PFSK-1 (cell line): ENCODE results near the gene TGIF2.

Experiments
- POLR2AphosphoS5 ChIP-seq: IDR thresholded peaks from 2 replicates; pipeline ENCODE4 v1.6.1; 2012; ENCODE audit warnings: low read depth, mild to moderate bottlenecking, control low read depth, low read length, moderate library complexity
- REST ChIP-seq, 2 experiments: IDR thresholded peaks; 2 replicates each; pipeline versions ENCODE4 v1.6.1 to v1.8.0; 2011 to 2012; ENCODE audit warnings: low read depth in 2 of 2, low read length in 2 of 2, control low read depth in 1 of 2, inconsistent platforms in 1 of 2, mild to moderate bottlenecking in 1 of 2, moderate library complexity in 1 of 2; ENCODE audit not compliant: insufficient read depth in 1 of 2
- SIN3A ChIP-seq: IDR thresholded peaks from 2 replicates; pipeline ENCODE4 v1.6.1; 2012; ENCODE audit warnings: mild to moderate bottlenecking, low read length, moderate library complexity, borderline replicate concordance; ENCODE audit not compliant: insufficient read depth
- TAF1 ChIP-seq: IDR thresholded peaks from 2 replicates; pipeline ENCODE4 v1.6.1; 2012; ENCODE audit warnings: low read length, control low read depth, borderline replicate concordance; ENCODE audit not compliant: insufficient read depth

- TF ChIP-seq TAF1, result no peak
- no peak for TF ChIP-seq POLR2AphosphoS5
- TF ChIP-seq REST (IDR thresholded peaks at IDR 0.05; ENCODE audit: insufficient read depth in 1 of 2, low read depth in 2 of 2, low read length in 2 of 2), result no peak
- no peak for TF ChIP-seq SIN3A
Measured at GRCh38 chr20:36532388-36532787, 41.0 kb upstream of the TGIF2 start.
